KBM-7 (cell line): Measurements from ENCODE around the gene SEM1.
"Not testable (repeated sequence)": the region's sequence is repeated elsewhere in the genome, so short reads cannot be mapped to it uniquely, and the experiment has no call there.

ENCODE experiments used
- DNase-seq: peaks from one replicate; pipeline ENCODE4 v3.0.0-alpha.2; 2015
- in situ Hi-C: fragments of 300-500 bp; cut with MboI; formaldehyde crosslinking; loops from 2 replicates; pipeline ENCODE4 v1.14.3; 2020; ENCODE audit warnings: low sequenced_read_pairs, low pct_unique_long_range_greater_than_20kb, mixed read lengths

Gene SEM1

GRCh38 chr7:96709381-96710228 is at the start of gene SEM1:
TSS of gene SEM1 (minus strand) at chr7:96709846. CDS start at chr7:96709763, 83 bp downstream.
- peak; percentile 85 for DNase-seq
- in situ Hi-C loops: no loop called here

- DNase-seq, in situ Hi-C loops: not testable (repeated sequence)
These were observed 48.2 kb upstream of the SEM1 start for GRCh38 chr7:96757880-96758279.

- in situ Hi-C loops: no loop called here
These were observed 37.8 kb upstream of the SEM1 start for GRCh38 chr7:96747418-96747940.

GRCh38 chr7:96740130-96740529 is 30.5 kb upstream of the SEM1 start:
- in situ Hi-C loops: no loop called here
- DNase-seq: no peak

More at GRCh38 chr7:96747418-96747940, 37.8 kb upstream of the SEM1 start:
- DNase-seq: no peak

- no peak for DNase-seq
- in situ Hi-C loops: no loop called here
These were observed 30.0 kb upstream of the SEM1 start for GRCh38 chr7:96739609-96740008.

- in situ Hi-C loops: no loop called here
- no peak for DNase-seq
These were observed 29.5 kb upstream of the SEM1 start for GRCh38 chr7:96739167-96739566.

- in situ Hi-C loops: no loop called here
- DNase-seq: no peak
These were observed 29.1 kb upstream of the SEM1 start for GRCh38 chr7:96738705-96739104.

- DNase-seq: no peak
- in situ Hi-C loops: no loop called here
These were observed 28.0 kb upstream of the SEM1 start for GRCh38 chr7:96737545-96738050.

- DNase-seq: no peak
- in situ Hi-C loops: no loop called here
These were observed 24.7 kb upstream of the SEM1 start for GRCh38 chr7:96734343-96734742.

- no peak for DNase-seq
- in situ Hi-C loops: no loop called here
These were observed 20.2 kb upstream of the SEM1 start for GRCh38 chr7:96729820-96730219.

GRCh38 chr7:96728139-96728538 is 18.5 kb upstream of the SEM1 start:
- in situ Hi-C loops: no loop called here
- no peak for DNase-seq

- in situ Hi-C loops: no loop called here
- no peak for DNase-seq
These were observed 18.0 kb upstream of the SEM1 start for GRCh38 chr7:96727534-96728088.

GRCh38 chr7:96723622-96724021 is 14.0 kb upstream of the SEM1 start:
- in situ Hi-C loops: no loop called here
- DNase-seq: no peak

GRCh38 chr7:96722928-96723327 is 13.3 kb upstream of the SEM1 start:
- DNase-seq, in situ Hi-C loops: not testable (repeated sequence)

GRCh38 chr7:96720843-96721242 is 11.2 kb upstream of the SEM1 start:
- in situ Hi-C loops: no loop called here
- no peak for DNase-seq

GRCh38 chr7:96719164-96719563 is 9.5 kb upstream of the SEM1 start:
- in situ Hi-C loops: no loop called here
- no peak for DNase-seq

- in situ Hi-C loops: no loop called here
- DNase-seq: no peak
These were observed 8.7 kb upstream of the SEM1 start for GRCh38 chr7:96718107-96719003.

- in situ Hi-C loops: no loop called here
- DNase-seq: no peak
These were observed 3.4 kb upstream of the SEM1 start for GRCh38 chr7:96713037-96713436.

- in situ Hi-C loops: no loop called here
- DNase-seq: no peak
These were observed 898 bp upstream of the SEM1 start for GRCh38 chr7:96710544-96710943.
